ENCODE data around the gene CCL24.
"Not testable (repeated sequence)": the region's sequence is repeated elsewhere in the genome, so short reads cannot be mapped to it uniquely, and the experiment has no call there.

The CCL24 gene

GRCh38 chr7:75813781-75814236 lies at the start of gene CCL24:
Gene CCL24, minus strand, starts transcription at chr7:75813806. Its CDS starts 91 bp downstream, at chr7:75813715.
- no peak for DNase-seq (ENCODE audit: low read depth in 3 of 3, low spot score in 1 of 3)

GRCh38 chr7:75861636-75862035 lies 48.0 kb upstream of the CCL24 start:
- DNase-seq (ENCODE audit: low read depth in 3 of 3, low spot score in 1 of 3) = no peak

GRCh38 chr7:75858410-75858809 lies 44.8 kb upstream of the CCL24 start:
- no peak for DNase-seq (ENCODE audit: low read depth in 3 of 3, low spot score in 1 of 3)

- DNase-seq (ENCODE audit: low read depth in 3 of 3, low spot score in 1 of 3) = no peak
Measured at GRCh38 chr7:75856536-75856935, 42.9 kb upstream of the CCL24 start.

- not testable (repeated sequence) for DNase-seq (ENCODE audit: low read depth in 3 of 3, low spot score in 1 of 3)
Measured at GRCh38 chr7:75854813-75855345, 41.3 kb upstream of the CCL24 start.

GRCh38 chr7:75854233-75854632 lies 40.6 kb upstream of the CCL24 start:
- DNase-seq (ENCODE audit: low read depth in 3 of 3, low spot score in 1 of 3) = no peak

GRCh38 chr7:75850235-75850634 lies 36.6 kb upstream of the CCL24 start:
- no peak for DNase-seq (ENCODE audit: low read depth in 3 of 3, low spot score in 1 of 3)

- DNase-seq (ENCODE audit: low read depth in 3 of 3, low spot score in 1 of 3) = no peak
Measured at GRCh38 chr7:75849573-75849972, 36.0 kb upstream of the CCL24 start.

- DNase-seq (ENCODE audit: low read depth in 3 of 3, low spot score in 1 of 3) = no peak
Measured at GRCh38 chr7:75847707-75848106, 34.1 kb upstream of the CCL24 start.

- not testable (repeated sequence) for DNase-seq (ENCODE audit: low read depth in 3 of 3, low spot score in 1 of 3)
Measured at GRCh38 chr7:75845132-75845531, 31.5 kb upstream of the CCL24 start.

GRCh38 chr7:75844158-75844557 lies 30.6 kb upstream of the CCL24 start:
- no peak for DNase-seq (ENCODE audit: low read depth in 3 of 3, low spot score in 1 of 3)

- no peak for DNase-seq (ENCODE audit: low read depth in 3 of 3, low spot score in 1 of 3)
Measured at GRCh38 chr7:75843613-75844116, 30.1 kb upstream of the CCL24 start.

GRCh38 chr7:75842836-75843446 lies 29.3 kb upstream of the CCL24 start:
- DNase-seq (ENCODE audit: low read depth in 3 of 3, low spot score in 1 of 3) = no peak

GRCh38 chr7:75840029-75840428 lies 26.4 kb upstream of the CCL24 start:
- no peak for DNase-seq (ENCODE audit: low read depth in 3 of 3, low spot score in 1 of 3)

- not testable (repeated sequence) for DNase-seq (ENCODE audit: low read depth in 3 of 3, low spot score in 1 of 3)
Measured at GRCh38 chr7:75838281-75838930, 24.8 kb upstream of the CCL24 start.

GRCh38 chr7:75836798-75837197 lies 23.2 kb upstream of the CCL24 start:
- no peak for DNase-seq (ENCODE audit: low read depth in 3 of 3, low spot score in 1 of 3)

GRCh38 chr7:75835688-75836285 lies 22.2 kb upstream of the CCL24 start:
- no peak for DNase-seq (ENCODE audit: low read depth in 3 of 3, low spot score in 1 of 3)

- DNase-seq (ENCODE audit: low read depth in 3 of 3, low spot score in 1 of 3) = not testable (repeated sequence)
Measured at GRCh38 chr7:75833662-75834061, 20.1 kb upstream of the CCL24 start.

- DNase-seq (ENCODE audit: low read depth in 3 of 3, low spot score in 1 of 3) = no peak
Measured at GRCh38 chr7:75830978-75831377, 17.4 kb upstream of the CCL24 start.

GRCh38 chr7:75829656-75830055 lies 16.1 kb upstream of the CCL24 start:
- not testable (repeated sequence) for DNase-seq (ENCODE audit: low read depth in 3 of 3, low spot score in 1 of 3)

GRCh38 chr7:75823198-75823910 lies 9.7 kb upstream of the CCL24 start:
- DNase-seq (ENCODE audit: low read depth in 3 of 3, low spot score in 1 of 3) = no peak

All from stimulated activated CD4-positive, alpha-beta T cell treated with anti-CD3 and anti-CD28 coated beads, TNF-alpha, amount 100 ng/mL, for 1 hour (primary cell).